HepG2 (cell line): ENCODE data around the gene COBLL1. TPM values are rescaled to one million over a fixed set of nuclear protein-coding genes. Genes with fewer than 3 reads are reported as not detected.

Source experiments
- ATF3 ChIP-seq: sonication (generic); formaldehyde crosslinking; IDR thresholded peaks from 2 replicates; pipeline ENCODE4 v1.4.0; 2020; ENCODE audit warnings: missing genetic modification reagents
- ELK4 ChIP-seq: sonication (generic); formaldehyde crosslinking; IDR thresholded peaks from 2 replicates; pipeline ENCODE4 v1.9.0; 2021; ENCODE audit warnings: missing genetic modification reagents, borderline replicate concordance
- ETV6 ChIP-seq: sonication (generic); formaldehyde crosslinking; conservative IDR thresholded peaks from 2 replicates; pipeline ENCODE4 v1.4.0; 2020; ENCODE audit warnings: missing genetic modification reagents
- FLYWCH1 ChIP-seq: sonication (generic); formaldehyde crosslinking; IDR thresholded peaks from 2 replicates; pipeline ENCODE4 v1.8.1; 2023; ENCODE audit warnings: mild to moderate bottlenecking, missing genetic modification reagents
- GATAD1 ChIP-seq: IDR thresholded peaks from 2 replicates; pipeline ENCODE4 v1.6.1; 2016; ENCODE audit warnings: missing genetic modification reagents, missing compliant biosample characterization
- GTF3A ChIP-seq: sonication (generic); formaldehyde crosslinking; conservative IDR thresholded peaks from 2 replicates; pipeline ENCODE4 v1.4.0; 2020; ENCODE audit warnings: mild to moderate bottlenecking, missing genetic modification reagents
- MAX ChIP-seq: IDR thresholded peaks from 2 replicates; pipeline ENCODE4 v1.6.1; 2012; ENCODE audit warnings: inconsistent platforms
- MAZ ChIP-seq, 2 experiments: sonication (generic) in 1 of 2; formaldehyde crosslinking in 1 of 2; IDR thresholded peaks; 2 replicates each; pipeline versions ENCODE4 v1.5.0 to v1.6.1; 2012 to 2020; ENCODE audit warnings: low read depth in 2 of 2, mild to moderate bottlenecking in 2 of 2, borderline replicate concordance in 1 of 2, improper control_type of control experiment in 1 of 2, low read length in 1 of 2, missing genetic modification reagents in 1 of 2, moderate library complexity in 1 of 2
- MYNN ChIP-seq: sonication (generic); formaldehyde crosslinking; IDR thresholded peaks from 2 replicates; pipeline ENCODE4 v1.4.0; 2020; ENCODE audit warnings: mild to moderate bottlenecking, low read depth, missing genetic modification reagents
- NFATC3 ChIP-seq: sonication (generic); formaldehyde crosslinking; IDR thresholded peaks from 2 replicates; pipeline ENCODE4 v1.5.1; 2020; ENCODE audit warnings: mild to moderate bottlenecking, missing genetic modification reagents
- NONO ChIP-seq, 2 experiments: fragments of 450-650 bp in 1 of 2; sonication (generic) in 1 of 2; formaldehyde crosslinking in 1 of 2; IDR thresholded peaks in 1 of 2; conservative IDR thresholded peaks in 1 of 2; 2 replicates each; pipeline versions ENCODE4 v1.6.1 to v1.8.0; 2017 to 2022; ENCODE audit warnings: mild to moderate bottlenecking in 1 of 2, missing genetic modification reagents in 1 of 2, moderate library complexity in 1 of 2
- PRDM4 ChIP-seq: sonication (generic); formaldehyde crosslinking; IDR thresholded peaks from 2 replicates; pipeline ENCODE4 v1.9.0; 2021; ENCODE audit warnings: missing genetic modification reagents, borderline replicate concordance
- SMARCE1 ChIP-seq: fragments of 450-650 bp; IDR thresholded peaks from 2 replicates; pipeline ENCODE4 v1.6.1; 2017; ENCODE audit warnings: borderline replicate concordance
- SP140L ChIP-seq: sonication (generic); formaldehyde crosslinking; IDR thresholded peaks from 2 replicates; pipeline ENCODE4 v1.4.0; 2020; ENCODE audit warnings: missing genetic modification reagents, borderline replicate concordance
- TCF7 ChIP-seq: sonication (generic); IDR thresholded peaks from 2 replicates; pipeline ENCODE4 v1.6.1; 2016; ENCODE audit warnings: antibody characterized with exemption, low read depth
- U2AF2 ChIP-seq: fragments of 200-400 bp; formaldehyde crosslinking; IDR thresholded peaks from 2 replicates; pipeline ENCODE4 v1.6.1; 2017; ENCODE audit warnings: low read depth, mild to moderate bottlenecking, low read length
- ZNF510 ChIP-seq: sonication (generic); formaldehyde crosslinking; IDR thresholded peaks from 2 replicates; pipeline ENCODE4 v1.4.0; 2020; ENCODE audit warnings: low read depth, mild to moderate bottlenecking, missing genetic modification reagents
- ZNF777 ChIP-seq: sonication (generic); formaldehyde crosslinking; IDR thresholded peaks from 2 replicates; pipeline ENCODE4 v1.4.0; 2020; ENCODE audit warnings: missing genetic modification reagents
- ZSCAN12 ChIP-seq: sonication (generic); formaldehyde crosslinking; IDR thresholded peaks from 2 replicates; pipeline ENCODE4 v1.9.0; 2021; ENCODE audit warnings: mild to moderate bottlenecking, missing genetic modification reagents
- ZSCAN29 ChIP-seq: sonication (generic); formaldehyde crosslinking; conservative IDR thresholded peaks from 2 replicates; pipeline ENCODE4 v1.4.0; 2020; ENCODE audit warnings: mild to moderate bottlenecking, missing genetic modification reagents
- ZZZ3 ChIP-seq: sonication (generic); formaldehyde crosslinking; IDR thresholded peaks from 2 replicates; pipeline ENCODE4 v1.4.0; 2020; ENCODE audit warnings: missing genetic modification reagents, mild to moderate bottlenecking, borderline replicate concordance
- polyA plus RNA-seq, 8 experiments: library from polyadenylated mRNA; depleted of rRNA in 3 of 8; stranded (reverse) in 7 of 8; unstranded in 1 of 8; fragments of >200 nt; fragmentation: Illumina TruSeq in 4 of 8; extraction: Trizol in 4 of 8; gene quantifications; 2 replicates each; pipeline versions ENCODE4 v1.2.1 to v1.2.3, GENCODE V29; 2011 to 2016; ENCODE audit warnings: low read depth in 4 of 8, missing spikeins in 1 of 8, mixed read lengths in 1 of 8; ENCODE audit not compliant: insufficient read depth in 1 of 8
- total RNA-seq, 5 experiments: library from RNA; depleted of rRNA; stranded (reverse); fragments of >200 nt; fragmentation: Illumina TruSeq; extraction: Trizol; gene quantifications; 2 replicates each; pipeline ENCODE4 v1.2.3, GENCODE V29; 2016; ENCODE audit warnings: low read depth in 1 of 5

The COBLL1 gene
- total and polyA plus RNA-seq, 2 of the 13 experiments (the other 11 are each of a cell fraction or from before 2014, with no cell fraction given): 32.6 to 86.8 TPM

GRCh38 chr2:164710837-164711765 lies 130.5 kb downstream of the COBLL1 start (continued):
- TF ChIP-seq NONO (IDR thresholded peaks at IDR 0.05): no peak
- TF ChIP-seq NONO (CRISPR knock-in tag; conservative IDR thresholded peaks at IDR 0.05): peak; percentile 59
- TF ChIP-seq SMARCE1: no peak
- TF ChIP-seq ATF3 (CRISPR knock-in tag): 0 out of 2 replicates have a peak, but pooled peaks have one; percentile 7
- no peak; the same call in 1 of the 2 replicates for TF ChIP-seq ZSCAN29
- peak; percentile 25; the same call in 1 of the 2 replicates for TF ChIP-seq GATAD1 (CRISPR knock-in tag)
- TF ChIP-seq SP140L: no peak
- no peak for TF ChIP-seq ZZZ3 (CRISPR knock-in tag)
- no peak for TF ChIP-seq MYNN (CRISPR knock-in tag)
- no peak for TF ChIP-seq U2AF2
- TF ChIP-seq MAX: peak; percentile 44; the same call in 1 of the 2 replicates
- TF ChIP-seq GTF3A (CRISPR knock-in tag): no peak
- TF ChIP-seq ZNF510 (CRISPR knock-in tag): no peak
- no peak for TF ChIP-seq ZSCAN12 (CRISPR knock-in tag)
- TF ChIP-seq TCF7: 0 out of 2 replicates have a peak, but pooled peaks have one; percentile 18
- no peak for TF ChIP-seq MAZ (IDR thresholded peaks at IDR 0.05; ENCODE audit: borderline replicate concordance, low read depth, low read length)
- TF ChIP-seq MAZ (CRISPR knock-in tag; IDR thresholded peaks at IDR 0.05; ENCODE audit: low read depth): no peak
- no peak for TF ChIP-seq ETV6 (CRISPR knock-in tag)
- no peak for TF ChIP-seq ELK4
- TF ChIP-seq FLYWCH1 (CRISPR knock-in tag): no peak
- TF ChIP-seq PRDM4 (CRISPR knock-in tag): no peak
- peak; percentile 62; the same call in 1 of the 2 replicates for TF ChIP-seq NFATC3 (CRISPR knock-in tag)
- TF ChIP-seq ZNF777 (CRISPR knock-in tag): no peak
